IMR-90 (cell line): Measurements from ENCODE around the gene DGKG. TPM values are rescaled to one million over a fixed set of nuclear protein-coding genes. Genes with fewer than 3 reads are reported as not detected.

Source experiments
- ATAC-seq: fragments of 200-7000 bp; cut with Tn5 transposase; 2 replicates; pipeline ENCODE4 v1.9.1; 2020; ENCODE audit warnings: low read depth, mild to moderate bottlenecking, moderate library complexity
- BruUV-seq: library from RNA; stranded (reverse); fragments of 400-500 nt; replicated peaks from 2 replicates; lab custom pipeline; 2021; lab: Mats Ljungman, UMichigan
- CTCF ChIA-PET: fragments of 300-600 bp; formaldehyde crosslinking; extraction: SDS; loops from one replicate; lab custom pipeline; 2021; ENCODE audit warnings: antibody characterized with exemption; lab: Yijun Ruan, JAX
- POLR2A ChIA-PET: fragments of 300-600 bp; sonication (Branson Sonifier 250); formaldehyde crosslinking; loops from one replicate; lab custom pipeline; 2022; ENCODE audit warnings: antibody characterized with exemption; ENCODE audit not compliant: unreplicated experiment; lab: Charles Lee
- DNase-seq: peaks from one replicate; pipeline ENCODE4 v3.0.0; 2013
- H2AFZ ChIP-seq: replicated peaks from 2 replicates; pipeline ENCODE3; 2013; ENCODE audit warnings: low read length, mild to moderate bottlenecking; ENCODE audit not compliant: poor library complexity
- H2AK5ac ChIP-seq: 2 replicates; pipeline ENCODE4 v1.6.1; 2013; ENCODE audit warnings: low read depth, low read length, inconsistent platforms
- H2AK9ac ChIP-seq: replicated peaks from 2 replicates; pipeline ENCODE3; 2013; ENCODE audit warnings: mild to moderate bottlenecking, low read depth, low read length, moderate library complexity; ENCODE audit not compliant: poor library complexity
- H2BK120ac ChIP-seq: 2 replicates; pipeline ENCODE4 v1.6.1; 2013; ENCODE audit warnings: low read depth, low read length, inconsistent platforms
- H2BK15ac ChIP-seq: 3 replicates; pipeline ENCODE4 v1.6.1; 2013; ENCODE audit warnings: low read depth, low read length, inconsistent platforms
- H2BK20ac ChIP-seq: 2 replicates; pipeline ENCODE4 v1.6.1; 2013; ENCODE audit warnings: low read depth, mild to moderate bottlenecking, inconsistent platforms, low read length, moderate library complexity
- H2BK5ac ChIP-seq: 2 replicates; pipeline ENCODE4 v1.6.1; 2013; ENCODE audit warnings: mild to moderate bottlenecking, low read depth, low read length, inconsistent platforms; ENCODE audit not compliant: poor library complexity, severe bottlenecking
- H3K14ac ChIP-seq: replicated peaks from 2 replicates; pipeline ENCODE4 v1.6.1; 2013; ENCODE audit warnings: low read depth, low read length, inconsistent platforms
- H3K18ac ChIP-seq: 2 replicates; pipeline ENCODE4 v1.6.1; 2013; ENCODE audit warnings: low read depth, low read length, control low read depth
- H3K23ac ChIP-seq: 2 replicates; pipeline ENCODE4 v1.6.1; 2013; ENCODE audit warnings: low read depth, low read length, inconsistent platforms
- H3K27ac ChIP-seq: 2 replicates; pipeline ENCODE4 v1.5.1; 2013; ENCODE audit warnings: mild to moderate bottlenecking, control low read depth, low read length; ENCODE audit not compliant: insufficient read depth
- H3K27me3 ChIP-seq: 2 replicates; pipeline ENCODE4 v1.6.1; 2013; ENCODE audit warnings: low read length; ENCODE audit not compliant: control insufficient read depth, insufficient read depth
- H3K36me3 ChIP-seq: 2 replicates; pipeline ENCODE4 v1.6.1; 2013; ENCODE audit warnings: low read length, mixed read lengths; ENCODE audit not compliant: control insufficient read depth, insufficient read depth
- H3K4ac ChIP-seq: 2 replicates; pipeline ENCODE4 v1.6.1; 2013; ENCODE audit warnings: low read depth, low read length, inconsistent platforms
- H3K4me1 ChIP-seq: 2 replicates; pipeline ENCODE4 v1.6.1; 2013; ENCODE audit warnings: low read length, mixed read lengths; ENCODE audit not compliant: control insufficient read depth, insufficient read depth
- H3K4me2 ChIP-seq: 2 replicates; pipeline ENCODE4 v1.6.1; 2013; ENCODE audit warnings: low read depth, mild to moderate bottlenecking, control low read depth, low read length, moderate library complexity
- H3K4me3 ChIP-seq: 2 replicates; pipeline ENCODE4 v1.5.1; 2013; ENCODE audit warnings: low read depth, mild to moderate bottlenecking, control low read depth, low read length, moderate library complexity; ENCODE audit not compliant: insufficient read depth
- H3K56ac ChIP-seq: 2 replicates; pipeline ENCODE4 v1.6.1; 2013; ENCODE audit warnings: low read length, inconsistent platforms; ENCODE audit not compliant: insufficient read depth; ENCODE audit errors: extremely low read depth
- H3K79me1 ChIP-seq, 2 experiments: 2 replicates each; pipeline ENCODE4 v1.6.1; 2013; ENCODE audit warnings: low read length in 2 of 2, inconsistent platforms in 1 of 2, low read depth in 1 of 2
- H3K9ac ChIP-seq: 2 replicates; pipeline ENCODE4 v1.6.1; 2013; ENCODE audit warnings: low read depth, low read length, control low read depth
- H3K9me1 ChIP-seq: 2 replicates; pipeline ENCODE4 v1.6.1; 2013; ENCODE audit warnings: low read length, inconsistent platforms; ENCODE audit not compliant: insufficient read depth
- H3K9me3 ChIP-seq: 2 replicates; pipeline ENCODE4 v1.6.1; 2013; ENCODE audit warnings: low read length; ENCODE audit not compliant: control insufficient read depth, insufficient read depth
- H4K20me1 ChIP-seq: 2 replicates; pipeline ENCODE4 v1.6.1; 2013; ENCODE audit warnings: low read length, inconsistent platforms; ENCODE audit not compliant: insufficient read depth
- H4K5ac ChIP-seq: 2 replicates; pipeline ENCODE4 v1.6.1; 2013; ENCODE audit warnings: mild to moderate bottlenecking, low read depth, low read length, control low read depth
- H4K8ac ChIP-seq, 2 experiments: 2 replicates each; pipeline ENCODE4 v1.6.1; 2013; ENCODE audit warnings: low read depth in 2 of 2, low read length in 2 of 2, control low read depth in 1 of 2, inconsistent platforms in 1 of 2
- H4K91ac ChIP-seq: 2 replicates; pipeline ENCODE4 v1.6.1; 2013; ENCODE audit warnings: low read depth, low read length, inconsistent platforms; ENCODE audit not compliant: insufficient read depth
- BHLHE40 ChIP-seq: fragments of 150-350 bp; IDR thresholded peaks from 2 replicates; pipeline ENCODE4 v1.6.1; 2016; ENCODE audit warnings: mild to moderate bottlenecking, low read depth, low read length
- FOS ChIP-seq: fragments of 150-350 bp; IDR thresholded peaks from 2 replicates; pipeline ENCODE4 v1.6.1; 2016; ENCODE audit warnings: low read depth, low read length
- MAFK ChIP-seq: IDR thresholded peaks from 2 replicates; pipeline ENCODE4 v1.6.1; 2012; ENCODE audit warnings: low read depth, low read length, improper control_type of control experiment
- MXI1 ChIP-seq: IDR thresholded peaks from 2 replicates; pipeline ENCODE4 v1.6.1; 2012; ENCODE audit warnings: low read depth, mild to moderate bottlenecking, low read length, moderate library complexity, borderline replicate concordance
- WGBS, 2 experiments: methylation state at CpG; one replicate each; pipeline versions ENCODE4 v1.1.5 to v1.1.7; 2013; ENCODE audit warnings: missing lambda C conversion rate in 2 of 2; ENCODE audit not compliant: insufficient read length in 1 of 2; ENCODE audit errors: extremely low coverage in 2 of 2; 5-methylcytosine and 5-hydroxymethylcytosine counted together
- dilution Hi-C: fragments of 300-500 bp; cut with HindIII; formaldehyde crosslinking; loops from one replicate; pipeline ENCODE4 v1.14.3; 2018; ENCODE audit warnings: low sequenced_read_pairs; ENCODE audit not compliant: unreplicated experiment
- in situ Hi-C: fragments of 300-500 bp; cut with MboI; formaldehyde crosslinking; loops from 3 replicates; pipeline ENCODE4 v1.14.3; 2019; ENCODE audit warnings: low sequenced_read_pairs, inconsistent platforms, mixed read lengths
- intact Hi-C: fragments of 100-400 bp; cut with micrococcal nuclease; formaldehyde crosslinking; loops from 2 replicates; pipeline ENCODE4 v1.10.0; 2022
- polyA plus RNA-seq, 3 experiments: library from polyadenylated mRNA; depleted of rRNA; stranded (reverse); fragments of >200 nt; gene quantifications; 2 replicates each; pipeline ENCODE4 v1.2.3, GENCODE V29; 2012; ENCODE audit warnings: low replicate concordance in 1 of 3
- total RNA-seq: library from RNA; depleted of rRNA; stranded (reverse); fragments of >200 nt; gene quantifications from 2 replicates; pipeline ENCODE4 v1.2.3, GENCODE V29; 2012
- TF ChIP-seq, protein P1 (sequence below): fragments of 150-350 bp; IDR thresholded peaks from 2 replicates; pipeline ENCODE4 v1.6.1; 2017; ENCODE audit warnings: mild to moderate bottlenecking, antibody characterized with exemption, low read length, low read depth

Gene DGKG
- total and polyA plus RNA-seq, 2 of the 4 experiments (the other 2 are of a cell fraction) = 1.2 to 4.1 TPM

DNA sequence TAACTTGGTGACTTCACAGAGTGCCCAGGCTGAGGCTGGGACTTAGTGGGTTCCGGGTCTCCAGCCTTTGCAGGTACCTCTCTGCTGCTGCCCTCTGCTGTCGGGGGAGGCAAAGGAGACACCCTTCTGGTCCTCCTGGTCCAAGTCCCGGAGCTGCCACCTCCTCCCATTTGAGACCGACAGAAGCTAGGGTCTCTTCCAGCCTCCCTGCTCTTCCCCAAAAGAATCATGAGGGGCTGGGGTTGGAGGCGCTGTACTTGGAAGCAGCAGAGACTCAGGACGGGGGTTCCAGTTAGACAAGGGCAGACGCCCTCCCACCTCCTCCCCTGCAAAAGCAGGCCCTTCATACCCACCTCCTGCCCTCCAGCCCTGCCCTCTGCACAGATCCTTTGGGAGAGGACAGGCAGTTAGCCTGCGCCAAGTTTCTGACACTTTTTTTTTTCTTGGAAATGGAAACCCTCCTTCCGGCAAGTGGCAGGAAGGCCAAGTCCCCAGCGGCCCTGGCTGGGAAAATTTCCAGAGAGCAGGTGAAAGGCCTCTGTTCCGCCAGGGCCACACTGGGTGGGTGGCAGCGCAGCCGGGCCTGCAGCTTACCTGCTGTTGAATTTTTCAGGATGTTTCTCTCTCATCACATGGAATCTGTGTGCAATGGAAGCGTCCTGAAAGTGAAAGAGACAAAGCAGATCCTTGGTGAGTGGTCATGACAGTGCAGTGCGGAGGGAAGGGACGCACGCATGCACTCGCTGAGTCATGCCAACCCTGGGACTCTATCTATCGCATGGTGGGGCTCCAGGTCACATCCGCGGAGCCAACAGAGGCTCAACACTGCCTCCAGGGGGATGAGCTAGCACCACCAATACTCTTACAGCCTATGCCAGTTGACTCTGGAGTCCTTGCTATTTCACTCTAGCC, 119.9 kb downstream of the DGKG start (continued):
- TF ChIP-seq, protein P1, sequence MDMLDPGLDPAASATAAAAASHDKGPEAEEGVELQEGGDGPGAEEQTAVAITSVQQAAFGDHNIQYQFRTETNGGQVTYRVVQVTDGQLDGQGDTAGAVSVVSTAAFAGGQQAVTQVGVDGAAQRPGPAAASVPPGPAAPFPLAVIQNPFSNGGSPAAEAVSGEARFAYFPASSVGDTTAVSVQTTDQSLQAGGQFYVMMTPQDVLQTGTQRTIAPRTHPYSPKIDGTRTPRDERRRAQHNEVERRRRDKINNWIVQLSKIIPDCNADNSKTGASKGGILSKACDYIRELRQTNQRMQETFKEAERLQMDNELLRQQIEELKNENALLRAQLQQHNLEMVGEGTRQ = no peak

DNA sequence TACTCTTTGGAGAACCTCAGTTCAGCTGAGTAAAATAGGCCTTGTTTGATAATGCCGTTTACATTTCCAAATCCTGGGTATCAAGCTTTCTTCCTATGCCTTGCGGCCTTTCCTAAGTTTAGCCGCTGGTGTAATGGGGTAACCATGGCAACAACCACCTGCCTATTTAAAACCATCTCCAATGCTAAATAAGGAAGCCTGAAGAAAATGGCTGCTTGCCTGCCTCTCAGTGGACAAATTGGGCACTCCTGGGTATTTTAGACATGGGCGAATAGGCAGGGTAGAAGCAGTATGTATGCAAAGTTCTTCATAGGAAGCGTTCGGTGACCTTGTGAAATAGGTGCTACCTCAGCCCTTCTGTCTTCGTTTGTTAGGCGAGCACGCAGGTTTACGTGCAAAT, 122.7 kb downstream of the DGKG start:
- Histone ChIP-seq H4K8ac (no peak overlapping the region), H3K9ac (no peak overlapping the region), H4K5ac (no peak overlapping the region), H3K9me3 (no peaks in the 10 kb centered on the region), H3K14ac (no peak overlapping the region), H2BK120ac (no peak overlapping the region), H4K91ac (no peak overlapping the region), H2AFZ (peak overlapping the region; percentile 5), H2BK5ac (no peak overlapping the region), H2BK20ac (no peak overlapping the region), H3K18ac (no peak overlapping the region), H2AK9ac (no peak overlapping the region), H3K27ac (no peak overlapping the region), H3K4me2 (no peak overlapping the region), H3K9me1 (no peaks in the 10 kb centered on the region), H2AK5ac (no peak overlapping the region), H3K4ac (no peak overlapping the region), H3K4me1 (0 out of 2 replicates have a peak, but pooled peaks cover 2% of the 10 kb centered on the region), H3K36me3 (no peaks in the 10 kb centered on the region), H3K4me3 (no peak overlapping the region), H3K79me1 (no peaks in the 10 kb centered on the region), H3K23ac (no peak overlapping the region), H3K56ac (no peak overlapping the region), H2BK15ac (no peak overlapping the region), H4K20me1 (no peaks in the 10 kb centered on the region), H3K27me3 (peaks cover 2% of the 10 kb centered on the region)
- in situ Hi-C loops = no loop called here
- ATAC-seq (no peak), DNase-seq (no peak)
- ChIA-PET POLR2A (no interaction called here), CTCF (interaction anchor here (0.7 kb wide), 1 partner anchor 146 kb away, joined by 4 read pairs; no protein-coding TSS in a partner anchor)
- dilution Hi-C loops = no loop called here
- BruUV-seq = no TSS peak
- intact Hi-C loops = no loop called here
- WGBS, 2 experiments = 100% methylated on average over 1 of the region's 10 CpGs; no CpG with 5 or more reads in 1 of the 2 experiments
- no peak for TF ChIP-seq MXI1
- no peak for TF ChIP-seq MAFK
- TF ChIP-seq FOS = no peak
- TF ChIP-seq BHLHE40 = no peak
